Testis (tissue), 3 donors: Measurements from ENCODE around the gene MROH2A. TPM values are rescaled to one million over a fixed set of nuclear protein-coding genes. Genes with fewer than 3 reads are reported as not detected.

Experiments used
- DNase-seq: peaks from one replicate; pipeline ENCODE4 v3.0.0-alpha.2; 2019
- H3K27ac ChIP-seq, 2 donors: fragments of 200-600 bp; sonication (generic); one replicate each; pipeline ENCODE4 v1.5.1; 2019
- H3K27me3 ChIP-seq: fragments of 200-600 bp; sonication (generic); one replicate; pipeline ENCODE4 v1.5.1; 2019
- H3K36me3 ChIP-seq: fragments of 200-600 bp; sonication (generic); one replicate; pipeline ENCODE4 v1.5.1; 2017; ENCODE audit warnings: low read depth; ENCODE audit errors: missing control alignments
- H3K4me1 ChIP-seq: fragments of 200-600 bp; sonication (generic); one replicate; pipeline ENCODE4 v1.5.1; 2019
- H3K4me3 ChIP-seq, 2 donors: fragments of 200-600 bp; sonication (generic); one replicate each; pipeline ENCODE4 v1.5.1; 2017 to 2019
- H3K9me3 ChIP-seq: fragments of 200-600 bp; sonication (generic); one replicate; pipeline ENCODE4 v1.5.1; 2017
- CTCF ChIP-seq, 3 experiments: fragments of 450-650 bp in 2 of 3; fragments of 200-600 bp in 1 of 3; sonication (generic) in 1 of 3; IDR thresholded peaks; one replicate each; pipeline ENCODE4 v1.5.1; 2016 to 2019; ENCODE audit warnings: antibody characterized with exemption in 3 of 3, mild to moderate bottlenecking in 2 of 3, moderate library complexity in 1 of 3
- POLR2A ChIP-seq: fragments of 450-650 bp; IDR thresholded peaks from one replicate; pipeline ENCODE4 v1.6.1; 2017; ENCODE audit warnings: antibody characterized with exemption, mild to moderate bottlenecking, moderate library complexity
- WGBS, 2 donors: methylation state at CpG; one replicate each; pipeline ENCODE4 v1.1.5; 2018; 5-methylcytosine and 5-hydroxymethylcytosine counted together
- intact Hi-C: fragments of 100-400 bp; cut with DNase I; formaldehyde crosslinking; loops from one replicate; pipeline ENCODE4 v1.15.1; 2023; ENCODE audit warnings: low total_unique reads
- polyA plus RNA-seq: library from polyadenylated mRNA; stranded (reverse); fragments of 350-450 nt; fragmentation: Illumina TruSeq; extraction: RNeasy Lipid Tissue Mini Kit (QIAGEN cat#74804); gene quantifications from one replicate; pipeline ENCODE4 v1.2.3, GENCODE V29; 2014; ENCODE audit warnings: low read depth, low replicate concordance; ENCODE audit not compliant: insufficient read depth
- total RNA-seq, 2 donors: library from RNA; depleted of rRNA; stranded (reverse); fragments of >200 nt; gene quantifications; one replicate each; pipeline ENCODE4 v1.2.3, GENCODE V29; 2016

MROH2A gene
- total and polyA plus RNA-seq, 3 donors from 2014 or later, result 5.1 to 10.7 (median 5.3) TPM

GRCh38 chr2:233803994-233804393 lies 25.9 kb downstream of the MROH2A start:
- no peak overlapping the region for H3K27ac ChIP-seq
- no peaks in the 10 kb centered on the region for H3K4me1 ChIP-seq
- H3K9me3 ChIP-seq, result no peaks in the 10 kb centered on the region
- H3K36me3 ChIP-seq, result no peaks in the 10 kb centered on the region
- TF ChIP-seq POLR2A (no peak), CTCF (IDR thresholded peaks at IDR 0.05) (no peak)
- H3K4me3 ChIP-seq, result no peak overlapping the region
- no peaks in the 10 kb centered on the region for H3K27me3 ChIP-seq
- WGBS, 2 donors, result 56 to 71% methylated on average over 4 to 8 of the region's 8 CpGs
- peak; percentile 9 for DNase-seq
- intact Hi-C loops, result no loop called here

GRCh38 chr2:233807215-233807865 lies 29.2 kb downstream of the MROH2A start:
- H3K9me3 ChIP-seq, result no peaks in the 10 kb centered on the region
- H3K4me3 ChIP-seq, result no peak overlapping the region
- no peaks in the 10 kb centered on the region for H3K36me3 ChIP-seq
- 78 to 85% methylated on average over 10 to 12 of the region's 12 CpGs for WGBS, 2 donors
- no peaks in the 10 kb centered on the region for H3K27me3 ChIP-seq
- DNase-seq, result peak; percentile 6
- intact Hi-C loops, result no loop called here
- no peak overlapping the region for H3K27ac ChIP-seq
- no peaks in the 10 kb centered on the region for H3K4me1 ChIP-seq
- TF ChIP-seq POLR2A (no peak), CTCF (IDR thresholded peaks at IDR 0.05) (no peak)

GRCh38 chr2:233807966-233808935 lies 30.1 kb downstream of the MROH2A start:
- intact Hi-C loops, result no loop called here
- H3K9me3 ChIP-seq, result no peaks in the 10 kb centered on the region

GRCh38 chr2:233810385-233810784 lies 32.3 kb downstream of the MROH2A start:
- Histone ChIP-seq H3K27me3 (no peaks in the 10 kb centered on the region), H3K4me1 (no peaks in the 10 kb centered on the region), H3K36me3 (no peaks in the 10 kb centered on the region), H3K9me3 (no peaks in the 10 kb centered on the region), H3K4me3 (no peak overlapping the region), H3K27ac (no peak overlapping the region)
- no peak for DNase-seq
- 83 to 84% methylated on average over 4 to 6 of the region's 6 CpGs for WGBS, 2 donors
- TF ChIP-seq POLR2A (no peak), CTCF (IDR thresholded peaks at IDR 0.05) (no peak)
- intact Hi-C loops, result no loop called here

More at GRCh38 chr2:233807966-233808935, 30.1 kb downstream of the MROH2A start:
- DNase-seq, result peak; percentile 6
- no peak overlapping the region for H3K4me3 ChIP-seq
- no peaks in the 10 kb centered on the region for H3K4me1 ChIP-seq
- H3K27ac ChIP-seq, result no peak overlapping the region
- no peaks in the 10 kb centered on the region for H3K36me3 ChIP-seq
- TF ChIP-seq POLR2A (no peak), CTCF (IDR thresholded peaks at IDR 0.05) (no peak)
- 66 to 78% methylated on average over 3 to 10 of the region's 10 CpGs for WGBS, 2 donors
- no peaks in the 10 kb centered on the region for H3K27me3 ChIP-seq
